Body of pancreas (tissue), 4 donors: ENCODE data around the gene NLGN1. TPM values are rescaled to one million over a fixed set of nuclear protein-coding genes. Genes with fewer than 3 reads are reported as not detected.

Experiments
- ATAC-seq: fragments of 150-250 bp; one replicate; pipeline ENCODE4 v1.9.1; 2016
- DNase-seq, 4 donors: peaks; one replicate each; pipeline ENCODE4 v3.0.0-alpha.2; 2019
- H3K27ac ChIP-seq, 4 donors: fragments of 200-600 bp; sonication (generic); 1 replicate in 3 of 4; 2 replicates in 1 of 4; pipeline versions ENCODE4 v1.5.1 to v1.6.1; 2016 to 2019; ENCODE audit warnings: mild to moderate bottlenecking in 1 of 4, mixed read lengths in 1 of 4, moderate library complexity in 1 of 4
- H3K27me3 ChIP-seq, 2 donors: fragments of 200-600 bp; sonication (generic); one replicate each; pipeline ENCODE4 v1.6.0; 2016; ENCODE audit warnings: mild to moderate bottlenecking in 1 of 2
- H3K36me3 ChIP-seq, 2 donors: fragments of 200-600 bp; sonication (generic); replicated peaks in 1 of 2; 2 replicates each; pipeline ENCODE4 v1.5.1; 2016; ENCODE audit warnings: low read depth in 2 of 2; ENCODE audit not compliant: insufficient read depth in 1 of 2
- H3K4me1 ChIP-seq: fragments of 200-600 bp; sonication (generic); one replicate; pipeline ENCODE4 v1.6.0; 2016
- H3K4me3 ChIP-seq, 2 donors: fragments of 200-600 bp; sonication (generic); 1 replicate in 1 of 2; 2 replicates in 1 of 2; pipeline ENCODE4 v1.5.1; 2016 to 2019
- H3K9me3 ChIP-seq, 3 donors: fragments of 200-600 bp; sonication (generic); 1 replicate in 2 of 3; 2 replicates in 1 of 3; pipeline ENCODE4 v1.5.1; 2016
- CTCF ChIP-seq, 7 experiments: fragments of 450-650 bp in 4 of 7; fragments of 200-600 bp in 3 of 7; sonication (generic) in 3 of 7; IDR thresholded peaks; one replicate each; pipeline ENCODE4 v1.5.1; 2016 to 2019; ENCODE audit warnings: antibody characterized with exemption in 7 of 7
- POLR2A ChIP-seq, 3 donors: fragments of 450-650 bp; IDR thresholded peaks; one replicate each; pipeline ENCODE4 v1.6.1; 2016; ENCODE audit warnings: antibody characterized with exemption in 3 of 3, mild to moderate bottlenecking in 2 of 3
- WGBS, 2 donors: methylation state at CpG; one replicate each; pipeline ENCODE4 v1.1.5; 2017; 5-methylcytosine and 5-hydroxymethylcytosine counted together
- intact Hi-C: fragments of 100-400 bp; cut with DNase I; formaldehyde crosslinking; loops from one replicate; pipeline ENCODE4 v1.15.1; 2023
- total RNA-seq, 2 donors: library from RNA; depleted of rRNA; stranded (reverse); fragments of >200 nt; gene quantifications; one replicate each; pipeline ENCODE4 v1.1.0, GENCODE V29; 2016

NLGN1 gene
- total RNA-seq, 2 donors from 2014 or later: 0.52 to 1.3 TPM

- Histone ChIP-seq H3K4me1 (no peaks in the 10 kb centered on the region), H3K9me3 (no peaks in the 10 kb centered on the region), H3K36me3 (no peaks in the 10 kb centered on the region), H3K27ac (no peak overlapping the region), H3K4me3 (no peak overlapping the region), H3K27me3 (no peaks in the 10 kb centered on the region)
- 34 to 43% methylated on average over 1 of the region's 1 CpG for WGBS, 2 donors
- intact Hi-C loops: no loop called here
- ATAC-seq (no peak), DNase-seq (no peak)
- TF ChIP-seq POLR2A (IDR thresholded peaks at IDR 0.05): no peak
- TF ChIP-seq CTCF (IDR thresholded peaks at IDR 0.05): no peak
These were observed 278.6 kb downstream of the NLGN1 start for GRCh38 chr3:173676094-173676493.

GRCh38 chr3:173681188-173681678, 283.7 kb downstream of the NLGN1 start:
- 94 to 96% methylated on average over 1 of the region's 1 CpG for WGBS, 2 donors
- Histone ChIP-seq H3K27me3 (no peaks in the 10 kb centered on the region), H3K9me3 (no peaks in the 10 kb centered on the region), H3K36me3 (no peaks in the 10 kb centered on the region), H3K27ac (no peak overlapping the region), H3K4me3 (no peak overlapping the region), H3K4me1 (no peaks in the 10 kb centered on the region)
- TF ChIP-seq CTCF (IDR thresholded peaks at IDR 0.05): no peak
- no peak for TF ChIP-seq POLR2A (IDR thresholded peaks at IDR 0.05)
- DNase-seq: no peak
- ATAC-seq: no peak
- intact Hi-C loops: no loop called here

- intact Hi-C loops: no loop called here
- ATAC-seq (no peak), DNase-seq (no peak)
- Histone ChIP-seq H3K4me1 (peaks cover 5% of the 10 kb centered on the region), H3K27me3 (no peaks in the 10 kb centered on the region), H3K9me3 (no peaks in the 10 kb centered on the region), H3K27ac (no peak overlapping the region), H3K4me3 (no peak overlapping the region), H3K36me3 (no peaks in the 10 kb centered on the region)
- WGBS, 2 donors: 54 to 59% methylated on average over 2 of the region's 2 CpGs
- TF ChIP-seq POLR2A (IDR thresholded peaks at IDR 0.05) (no peak), CTCF (IDR thresholded peaks at IDR 0.05) (no peak)
These were observed 287.9 kb downstream of the NLGN1 start for GRCh38 chr3:173685456-173685855.

- H3K9me3 ChIP-seq: no peaks in the 10 kb centered on the region
- H3K27ac ChIP-seq: no peak overlapping the region
- WGBS, 2 donors: 64 to 68% methylated on average over 4 of the region's 4 CpGs
- no peaks in the 10 kb centered on the region for H3K27me3 ChIP-seq
- no peak overlapping the region for H3K4me3 ChIP-seq
- H3K36me3 ChIP-seq: no peaks in the 10 kb centered on the region
- TF ChIP-seq POLR2A (IDR thresholded peaks at IDR 0.05): no peak
- no peak for TF ChIP-seq CTCF (IDR thresholded peaks at IDR 0.05)
- no peak for ATAC-seq
- intact Hi-C loops: no loop called here
- DNase-seq: no peak
- peaks cover 6% of the 10 kb centered on the region for H3K4me1 ChIP-seq
These were observed 290.8 kb downstream of the NLGN1 start for GRCh38 chr3:173688216-173688842.
